Ovary (tissue), 3 donors: ENCODE data around the gene PCNT.

Source experiments
- CTCF ChIP-seq, 3 donors: fragments of 450-650 bp in 2 of 3; fragments of 200-600 bp in 1 of 3; IDR thresholded peaks; one replicate each; pipeline versions ENCODE4 v1.5.1 to v1.8.0; 2016 to 2022; ENCODE audit warnings: antibody characterized with exemption in 3 of 3, mild to moderate bottlenecking in 1 of 3
- EP300 ChIP-seq: sonication (generic); formaldehyde crosslinking; IDR thresholded peaks from one replicate; pipeline ENCODE4 v1.6.1; 2017; ENCODE audit warnings: antibody characterized with exemption
- POLR2A ChIP-seq: fragments of 450-650 bp; IDR thresholded peaks from one replicate; pipeline ENCODE4 v1.6.1; 2017; ENCODE audit warnings: antibody characterized with exemption, mild to moderate bottlenecking, moderate library complexity
- donor health status: DM: no; HTN: no; CAD: no.

DNA sequence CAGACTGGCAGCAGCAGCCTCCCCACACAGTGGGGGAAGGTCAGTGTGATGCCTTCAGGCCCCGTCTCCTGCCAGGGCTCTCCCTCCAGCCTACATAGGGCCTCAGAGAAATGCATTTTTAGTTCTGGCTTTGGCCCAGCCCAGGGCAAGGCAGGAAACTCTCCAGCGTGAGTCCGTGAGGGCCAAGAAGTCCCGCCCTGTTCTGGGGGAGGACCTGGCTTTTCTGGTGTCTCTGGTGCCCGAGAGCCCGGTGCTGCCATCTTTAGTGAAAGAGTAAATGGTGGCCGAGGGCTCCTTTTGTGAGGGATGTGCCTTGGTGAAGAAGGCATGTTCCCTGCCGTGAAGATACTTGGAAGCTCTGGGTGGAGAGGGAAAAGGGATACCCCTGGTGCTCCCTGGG, 120.0 kb downstream of the PCNT start:
- TF ChIP-seq CTCF (IDR thresholded peaks at IDR 0.05) = no peak
- no peak for TF ChIP-seq POLR2A
- TF ChIP-seq EP300 = no peak
